K562 (cell line): ENCODE measurements around the gene CEP250. TPM values are rescaled to one million over a fixed set of nuclear protein-coding genes. Genes with fewer than 3 reads are reported as not detected.

Experiments
- ATAC-seq: fragments of 200-7000 bp; cut with Tn5 transposase; 3 replicates; pipeline ENCODE4 v1.9.1; 2020; ENCODE audit warnings: moderate library complexity
- BruUV-seq: library from RNA; stranded (reverse); fragments of 400-500 nt; replicated peaks from 2 replicates; lab custom pipeline; 2021; lab: Mats Ljungman, UMichigan
- CTCF ChIA-PET: fragments of 300-600 bp; formaldehyde crosslinking; extraction: SDS; loops from one replicate; lab custom pipeline; 2021; ENCODE audit warnings: low intra/inter-chr PET ratio; lab: Yijun Ruan, JAX
- POLR2A ChIA-PET: fragments of 300-600, 350-650 bp; sonication (Branson Sonifier 250); formaldehyde crosslinking; extraction: SDS; loops from one replicate; lab custom pipeline; 2021; ENCODE audit warnings: antibody characterized with exemption, inconsistent platforms; lab: Yijun Ruan, JAX
- DNase-seq, 4 experiments: peaks; one replicate each; pipeline versions ENCODE4 v3.0.0 to v3.0.0-alpha.2; 2011 to 2018; ENCODE audit warnings: low spot score in 3 of 4, mixed read lengths in 3 of 4; ENCODE audit errors: extremely low read depth in 1 of 4
- FAIRE-seq: peaks from 2 replicates; lab custom pipeline; 2011; peaks lifted over from hg19 to GRCh38; lab: Jason Lieb, UNC
- H2AFZ ChIP-seq: 2 replicates; pipeline ENCODE4 v1.6.0; 2011; ENCODE audit warnings: low read depth, low read length, control low read depth, inconsistent platforms
- H3K27ac ChIP-seq: fragments of 200-600 bp; 3 replicates; pipeline ENCODE4 v1.8.0; 2011; ENCODE audit warnings: low read depth, mild to moderate bottlenecking, control low read depth, inconsistent platforms, low read length, moderate library complexity, mixed read lengths; ENCODE audit errors: extremely low read depth
- H3K27me3 ChIP-seq, 2 experiments: fragments of 300-600 bp in 1 of 2; 2 replicates in 1 of 2; 3 replicates in 1 of 2; pipeline versions ENCODE4 v1.6.0 to v1.8.0; 2011; ENCODE audit warnings: inconsistent platforms in 2 of 2, low read length in 2 of 2, mild to moderate bottlenecking in 1 of 2, mixed read lengths in 1 of 2, moderate library complexity in 1 of 2; ENCODE audit not compliant: control insufficient read depth in 2 of 2, insufficient read depth in 2 of 2
- H3K36me3 ChIP-seq: fragments of 300-600 bp; 3 replicates; pipeline ENCODE4 v1.8.0; 2011; ENCODE audit warnings: mild to moderate bottlenecking, low read length, inconsistent platforms; ENCODE audit not compliant: control insufficient read depth, insufficient read depth
- H3K4me1 ChIP-seq, 2 experiments: fragments of 200-600 bp in 1 of 2; replicated peaks in 1 of 2; 2 replicates in 1 of 2; 3 replicates in 1 of 2; pipeline versions ENCODE4 v1.5.1 to v1.8.0; 2011; ENCODE audit warnings: inconsistent platforms in 2 of 2, low read length in 2 of 2, mild to moderate bottlenecking in 1 of 2, mixed read lengths in 1 of 2, moderate library complexity in 1 of 2; ENCODE audit not compliant: control insufficient read depth in 2 of 2, insufficient read depth in 2 of 2
- H3K4me2 ChIP-seq: 2 replicates; pipeline ENCODE4 v1.6.1; 2011; ENCODE audit warnings: low read length, control low read depth, inconsistent platforms, mixed read lengths; ENCODE audit not compliant: insufficient read depth
- H3K4me3 ChIP-seq: fragments of 200-600 bp; sonication (generic), shearing (Covaris generic); 2 replicates; pipeline ENCODE4 v1.5.1; 2016; ENCODE audit warnings: control low read depth, inconsistent platforms
- H3K79me2 ChIP-seq: fragments of 200-600 bp; 3 replicates; pipeline ENCODE4 v1.8.0; 2011; ENCODE audit warnings: low read length, inconsistent platforms; ENCODE audit not compliant: control insufficient read depth, insufficient read depth
- H3K9ac ChIP-seq, 2 experiments: 2 replicates each; pipeline versions ENCODE4 v1.6.0 to v1.6.1; 2011; ENCODE audit warnings: low read depth in 2 of 2, low read length in 2 of 2, control low read depth in 1 of 2, inconsistent platforms in 1 of 2, mild to moderate bottlenecking in 1 of 2, mixed read lengths in 1 of 2; ENCODE audit not compliant: insufficient read depth in 1 of 2
- H3K9me1 ChIP-seq: one replicate; pipeline ENCODE4 v1.6.0; 2011; ENCODE audit warnings: inconsistent platforms, mild to moderate bottlenecking, low read length, moderate library complexity; ENCODE audit not compliant: control insufficient read depth, insufficient read depth
- H3K9me3 ChIP-seq: replicated peaks from 2 replicates; pipeline ENCODE4 v1.5.1; 2011; ENCODE audit warnings: low read depth, low read length, inconsistent platforms; ENCODE audit not compliant: control insufficient read depth, insufficient read depth
- H4K20me1 ChIP-seq: replicated peaks from 2 replicates; pipeline ENCODE4 v1.6.1; 2011; ENCODE audit warnings: low read length, inconsistent platforms, mixed read lengths; ENCODE audit not compliant: control insufficient read depth, insufficient read depth
- WGBS: fragments of 100-300 bp; shearing (Covaris generic); methylation state at CpG from one replicate; pipeline ENCODE4 v1.1.6; 2016; ENCODE audit warnings: low coverage, mixed read lengths; ENCODE audit not compliant: insufficient coverage; ENCODE audit errors: missing lambda C conversion rate; 5-methylcytosine and 5-hydroxymethylcytosine counted together
- in situ Hi-C: fragments of 300-500 bp; cut with MboI; formaldehyde crosslinking; loops from 4 replicates; pipeline ENCODE4 v1.15.0; 2018; ENCODE audit warnings: inconsistent platforms, mixed read lengths
- intact Hi-C: fragments of 100-400 bp; cut with micrococcal nuclease; formaldehyde crosslinking; loops from 2 replicates; pipeline ENCODE4 v1.14.2; 2022
- polyA plus RNA-seq, 8 experiments: library from polyadenylated mRNA; depleted of rRNA in 4 of 8; stranded (reverse) in 5 of 8; unstranded in 3 of 8; fragments of >200 nt; fragmentation: Nextera tagmentation in 2 of 8; fragmentation: Illumina TruSeq in 1 of 8; extraction: Ambion mirVana in 2 of 8; extraction: Trizol in 1 of 8; gene quantifications; 2 replicates each; pipeline versions ENCODE4 v1.2.1 to v1.2.3, GENCODE V29; 2011 to 2014; ENCODE audit warnings: inconsistent platforms in 1 of 8, missing spikeins in 1 of 8
- total RNA-seq, 7 experiments: library from RNA; depleted of rRNA in 6 of 7; stranded (reverse); fragments of >200 nt in 6 of 7; fragmentation: Illumina TruSeq in 2 of 7; extraction: Trizol in 2 of 7; gene quantifications; 2 replicates each; pipeline versions ENCODE4 v1.2.1 to v1.2.3, GENCODE V29; 2011 to 2021; ENCODE audit warnings: low replicate concordance in 1 of 7
- TF ChIP-seq, protein P1 (sequence below): fragments of 450-650 bp; IDR thresholded peaks from 2 replicates; pipeline ENCODE4 v1.6.1; 2016; ENCODE audit warnings: low read depth, mild to moderate bottlenecking, moderate library complexity
- TF ChIP-seq, protein P2 (sequence below), 2 experiments: IDR thresholded peaks in 1 of 2; conservative IDR thresholded peaks in 1 of 2; 2 replicates each; pipeline ENCODE4 v1.6.1; 2016; ENCODE audit warnings: low read depth in 2 of 2, mild to moderate bottlenecking in 1 of 2, missing compliant biosample characterization in 1 of 2, missing genetic modification characterization in 1 of 2, moderate library complexity in 1 of 2
- TF ChIP-seq, protein P3 (sequence below): fragments of 450-650 bp; formaldehyde crosslinking; IDR thresholded peaks from 2 replicates; pipeline ENCODE4 v1.4.0; 2022; ENCODE audit warnings: missing genetic modification characterization

Gene CEP250
- total and polyA plus RNA-seq, 9 of the 15 experiments (the other 6 are each of a cell fraction or from before 2014, with no cell fraction given): 2.5 to 41.9 (median 20.5) TPM

DNA sequence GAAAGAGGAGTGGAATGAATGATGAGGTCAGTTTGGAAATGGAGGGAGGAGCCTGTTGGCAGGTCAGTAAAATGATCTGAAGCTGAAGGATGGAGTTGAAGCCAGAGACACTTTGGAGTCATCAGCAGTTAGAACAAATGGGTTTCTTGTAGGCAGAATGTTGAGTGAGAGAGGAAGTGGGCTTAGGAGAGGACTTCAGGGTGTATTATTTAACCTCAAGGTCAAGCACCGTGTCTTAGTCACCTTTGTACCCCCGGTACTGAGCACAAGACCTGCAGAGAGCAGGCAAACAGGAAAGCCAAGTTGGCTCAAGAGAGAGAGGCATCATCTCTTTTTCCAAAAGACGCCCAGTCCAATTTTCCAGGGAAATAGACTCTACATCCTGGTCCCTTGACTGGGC, 50.8 kb downstream of the CEP250 start:
- Histone ChIP-seq H3K79me2 (no peaks in the 10 kb centered on the region), H3K27ac (no peak overlapping the region), H3K4me1 (peaks cover 0 to 4% of the 10 kb centered on the region in 2 experiments; a peak in 1 of 5 replicates), H3K27me3 (no peaks in the 10 kb centered on the region), H2AFZ (no peak overlapping the region), H3K4me3 (no peak overlapping the region), H3K9ac (no peak overlapping the region), H4K20me1 (0 out of 2 replicates have a peak, but pooled peaks cover 8% of the 10 kb centered on the region), H3K9me1 (no peaks in the 10 kb centered on the region), H3K9me3 (no peaks in the 10 kb centered on the region), H3K36me3 (peaks cover 78% of the 10 kb centered on the region; the same call in 2 of the 3 replicates), H3K4me2 (no peak overlapping the region)
- FAIRE-seq (no peak), ATAC-seq (no peak), DNase-seq (no peak)
- intact Hi-C loops (no loop called here), in situ Hi-C loops (no loop called here)
- 73% methylated on average over 2 of the region's 3 CpGs for WGBS
- POLR2A ChIA-PET: interaction anchor here (0.6 to 1.8 kb wide), 3 partner anchors 10 to 206 kb away, joined by 3 to 5 read pairs (median 4); no protein-coding TSS in a partner anchor
- TF ChIP-seq, protein P1, sequence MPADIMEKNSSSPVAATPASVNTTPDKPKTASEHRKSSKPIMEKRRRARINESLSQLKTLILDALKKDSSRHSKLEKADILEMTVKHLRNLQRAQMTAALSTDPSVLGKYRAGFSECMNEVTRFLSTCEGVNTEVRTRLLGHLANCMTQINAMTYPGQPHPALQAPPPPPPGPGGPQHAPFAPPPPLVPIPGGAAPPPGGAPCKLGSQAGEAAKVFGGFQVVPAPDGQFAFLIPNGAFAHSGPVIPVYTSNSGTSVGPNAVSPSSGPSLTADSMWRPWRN: no peak
- TF ChIP-seq, protein P2, sequence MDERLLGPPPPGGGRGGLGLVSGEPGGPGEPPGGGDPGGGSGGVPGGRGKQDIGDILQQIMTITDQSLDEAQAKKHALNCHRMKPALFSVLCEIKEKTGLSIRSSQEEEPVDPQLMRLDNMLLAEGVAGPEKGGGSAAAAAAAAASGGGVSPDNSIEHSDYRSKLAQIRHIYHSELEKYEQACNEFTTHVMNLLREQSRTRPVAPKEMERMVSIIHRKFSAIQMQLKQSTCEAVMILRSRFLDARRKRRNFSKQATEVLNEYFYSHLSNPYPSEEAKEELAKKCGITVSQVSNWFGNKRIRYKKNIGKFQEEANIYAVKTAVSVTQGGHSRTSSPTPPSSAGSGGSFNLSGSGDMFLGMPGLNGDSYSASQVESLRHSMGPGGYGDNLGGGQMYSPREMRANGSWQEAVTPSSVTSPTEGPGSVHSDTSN (CRISPR knock-in tag; IDR thresholded peaks at IDR 0.05; ENCODE audit: low read depth): no peak
- TF ChIP-seq, protein P2 (tag; conservative IDR thresholded peaks at IDR 0.05; ENCODE audit: low read depth): no peak
- TF ChIP-seq, protein P3, sequence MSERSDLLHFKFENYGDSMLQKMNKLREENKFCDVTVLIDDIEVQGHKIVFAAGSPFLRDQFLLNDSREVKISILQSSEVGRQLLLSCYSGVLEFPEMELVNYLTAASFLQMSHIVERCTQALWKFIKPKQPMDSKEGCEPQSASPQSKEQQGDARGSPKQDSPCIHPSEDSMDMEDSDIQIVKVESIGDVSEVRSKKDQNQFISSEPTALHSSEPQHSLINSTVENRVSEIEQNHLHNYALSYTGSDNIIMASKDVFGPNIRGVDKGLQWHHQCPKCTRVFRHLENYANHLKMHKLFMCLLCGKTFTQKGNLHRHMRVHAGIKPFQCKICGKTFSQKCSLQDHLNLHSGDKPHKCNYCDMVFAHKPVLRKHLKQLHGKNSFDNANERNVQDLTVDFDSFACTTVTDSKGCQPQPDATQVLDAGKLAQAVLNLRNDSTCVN: no peak
- no TSS peak for BruUV-seq
- CTCF ChIA-PET: no interaction called here
